MM.1S (cell line): ENCODE results near the gene SF3A2.

ENCODE experiments used
- DNase-seq: peaks from one replicate; pipeline ENCODE4 v3.0.0-alpha.2; 2015
- H2AFZ ChIP-seq: fragments of 300-600 bp; sonication (generic); 2 replicates; pipeline ENCODE4 v1.6.0; 2016; ENCODE audit warnings: antibody characterized with exemption, low read length
- H3F3A ChIP-seq: fragments of 300-600 bp; sonication (generic); 2 replicates; pipeline ENCODE4 v1.6.1; 2016; ENCODE audit warnings: mild to moderate bottlenecking, antibody characterized with exemption, low read length, moderate library complexity, mixed read lengths; ENCODE audit not compliant: insufficient read depth
- H3K27ac ChIP-seq: fragments of 300-600 bp; sonication (generic); 2 replicates; pipeline ENCODE4 v1.5.1; 2016; ENCODE audit warnings: mild to moderate bottlenecking, low read length
- H3K27me3 ChIP-seq: fragments of 300-600 bp; sonication (generic); replicated peaks from 2 replicates; pipeline ENCODE4 v1.6.0; 2016; ENCODE audit warnings: low read length; ENCODE audit not compliant: insufficient read depth
- H3K36me3 ChIP-seq: fragments of 300-600 bp; sonication (generic); replicated peaks from 2 replicates; pipeline ENCODE4 v1.6.1; 2016; ENCODE audit warnings: mild to moderate bottlenecking, low read length, mixed read lengths; ENCODE audit not compliant: insufficient read depth
- H3K4me1 ChIP-seq: fragments of 300-600 bp; sonication (generic); 2 replicates; pipeline ENCODE4 v1.6.1; 2016; ENCODE audit warnings: low read length, mixed read lengths
- H3K4me2 ChIP-seq: fragments of 300-600 bp; sonication (generic); 2 replicates; pipeline ENCODE4 v1.6.0; 2016; ENCODE audit warnings: low read depth, low read length
- H3K4me3 ChIP-seq: fragments of 300-600 bp; sonication (generic); 2 replicates; pipeline ENCODE4 v1.5.1; 2016; ENCODE audit warnings: low read length, mixed read lengths
- H3K79me2 ChIP-seq: fragments of 300-600 bp; sonication (generic); 2 replicates; pipeline ENCODE4 v1.6.1; 2016; ENCODE audit warnings: mixed run types, low read length, mixed read lengths
- H3K9ac ChIP-seq: fragments of 300-600 bp; sonication (generic); 2 replicates; pipeline ENCODE4 v1.6.1; 2016; ENCODE audit warnings: low read length, mixed read lengths
- H3K9me2 ChIP-seq: fragments of 300-600 bp; sonication (generic); replicated peaks from 2 replicates; pipeline ENCODE4 v1.6.1; 2016; ENCODE audit warnings: mild to moderate bottlenecking, low read length, mixed read lengths; ENCODE audit not compliant: insufficient read depth
- H3K9me3 ChIP-seq: fragments of 300-600 bp; sonication (generic); replicated peaks from 2 replicates; pipeline ENCODE4 v1.6.1; 2016; ENCODE audit warnings: mild to moderate bottlenecking, low read length, mixed read lengths; ENCODE audit not compliant: insufficient read depth
- H4K20me1 ChIP-seq: fragments of 300-600 bp; sonication (generic); 2 replicates; pipeline ENCODE4 v1.6.1; 2016; ENCODE audit warnings: mild to moderate bottlenecking, low read length, moderate library complexity, mixed read lengths; ENCODE audit not compliant: insufficient read depth
- EZH2 ChIP-seq: fragments of 300-600 bp; sonication (generic); optimal IDR thresholded peaks from 2 replicates; pipeline ENCODE3; 2017; ENCODE audit warnings: low read depth, mild to moderate bottlenecking, antibody characterized with exemption, low read length, mixed read lengths
- EZH2phosphoT487 ChIP-seq: fragments of 300-600 bp; sonication (generic); IDR thresholded peaks from 2 replicates; pipeline ENCODE4 v1.6.1; 2018; ENCODE audit warnings: antibody characterized with exemption, low read length
- TF ChIP-seq, protein P1 (sequence below): fragments of 300-600 bp; sonication (generic); IDR thresholded peaks from 2 replicates; pipeline ENCODE4 v1.5.1; 2016; ENCODE audit warnings: antibody characterized with exemption, low read length, mixed read lengths

Gene SF3A2

DNA sequence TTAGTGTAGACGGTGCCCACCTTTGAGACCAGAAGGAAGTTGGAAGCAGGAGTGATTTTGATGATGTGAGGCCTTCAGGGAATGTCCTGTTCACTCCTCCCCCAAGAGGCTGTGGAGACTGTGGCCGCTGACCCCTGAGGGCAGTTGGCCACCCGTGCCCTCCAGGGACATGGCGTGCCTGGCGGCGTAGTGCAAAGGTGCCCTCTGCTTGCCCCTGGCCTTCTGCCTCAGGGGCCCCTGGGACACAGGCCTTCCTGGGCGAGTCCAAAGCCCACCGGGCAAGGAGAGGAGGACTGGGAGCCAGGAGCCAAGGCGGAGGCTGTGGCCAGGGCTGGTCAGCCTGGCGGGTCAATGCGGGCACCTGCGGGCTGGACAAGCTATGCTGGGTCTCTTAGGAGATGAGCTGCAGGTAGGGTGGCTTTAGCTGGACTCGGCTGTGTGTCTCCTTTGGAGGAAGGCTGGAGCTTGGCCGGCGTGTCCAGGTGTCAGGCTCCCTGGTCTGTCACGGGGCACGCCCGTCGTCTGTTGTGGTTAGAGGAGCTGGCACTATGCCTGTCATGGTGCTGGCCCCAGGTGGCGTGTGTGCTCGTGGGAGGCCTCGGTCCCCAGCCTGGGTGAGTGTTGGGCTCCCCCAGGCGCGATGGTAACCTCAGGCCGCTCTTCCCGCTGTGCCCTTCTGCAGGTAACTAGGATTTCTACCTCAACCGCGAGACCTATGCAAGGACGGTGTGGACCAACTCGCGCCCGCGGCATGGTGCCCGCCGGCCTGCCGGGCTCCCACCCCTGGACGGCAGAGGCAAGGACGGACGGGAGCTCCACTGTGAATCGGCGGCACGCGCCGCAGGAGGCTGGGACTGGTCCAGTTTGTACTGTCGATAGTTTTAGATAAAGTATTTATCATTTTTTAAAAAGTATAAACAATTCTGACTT, 7.3 kb upstream of the SF3A2 start:
- no peak overlapping the region for H3K27ac ChIP-seq
- TF ChIP-seq EZH2phosphoT487 (no peak), EZH2 (no peak)
- TF ChIP-seq, protein P1, sequence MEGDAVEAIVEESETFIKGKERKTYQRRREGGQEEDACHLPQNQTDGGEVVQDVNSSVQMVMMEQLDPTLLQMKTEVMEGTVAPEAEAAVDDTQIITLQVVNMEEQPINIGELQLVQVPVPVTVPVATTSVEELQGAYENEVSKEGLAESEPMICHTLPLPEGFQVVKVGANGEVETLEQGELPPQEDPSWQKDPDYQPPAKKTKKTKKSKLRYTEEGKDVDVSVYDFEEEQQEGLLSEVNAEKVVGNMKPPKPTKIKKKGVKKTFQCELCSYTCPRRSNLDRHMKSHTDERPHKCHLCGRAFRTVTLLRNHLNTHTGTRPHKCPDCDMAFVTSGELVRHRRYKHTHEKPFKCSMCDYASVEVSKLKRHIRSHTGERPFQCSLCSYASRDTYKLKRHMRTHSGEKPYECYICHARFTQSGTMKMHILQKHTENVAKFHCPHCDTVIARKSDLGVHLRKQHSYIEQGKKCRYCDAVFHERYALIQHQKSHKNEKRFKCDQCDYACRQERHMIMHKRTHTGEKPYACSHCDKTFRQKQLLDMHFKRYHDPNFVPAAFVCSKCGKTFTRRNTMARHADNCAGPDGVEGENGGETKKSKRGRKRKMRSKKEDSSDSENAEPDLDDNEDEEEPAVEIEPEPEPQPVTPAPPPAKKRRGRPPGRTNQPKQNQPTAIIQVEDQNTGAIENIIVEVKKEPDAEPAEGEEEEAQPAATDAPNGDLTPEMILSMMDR, result no peak
- peaks cover 6% of the 10 kb centered on the region; the same call in 1 of the 2 replicates for H4K20me1 ChIP-seq
- no peak overlapping the region for H2AFZ ChIP-seq
- peaks cover 35% of the 10 kb centered on the region for H3F3A ChIP-seq
- H3K27me3 ChIP-seq, result no peaks in the 10 kb centered on the region
- no peaks in the 10 kb centered on the region for H3K9me2 ChIP-seq
- H3K79me2 ChIP-seq, result peaks cover 72% of the 10 kb centered on the region
- no peak for DNase-seq
- peaks cover 20% of the 10 kb centered on the region for H3K36me3 ChIP-seq
- H3K4me2 ChIP-seq, result no peak overlapping the region
- no peak overlapping the region for H3K4me3 ChIP-seq
- no peak overlapping the region for H3K9ac ChIP-seq
- H3K9me3 ChIP-seq, result no peaks in the 10 kb centered on the region
- no peaks in the 10 kb centered on the region for H3K4me1 ChIP-seq

- DNase-seq, result no peak
- H3K36me3 ChIP-seq, result peaks cover 14% of the 10 kb centered on the region
- no peaks in the 10 kb centered on the region for H3K9me2 ChIP-seq
- TF ChIP-seq EZH2 (no peak), EZH2phosphoT487 (no peak)
- TF ChIP-seq, protein P1, result no peak
- H2AFZ ChIP-seq, result no peak overlapping the region
- no peaks in the 10 kb centered on the region for H3K4me1 ChIP-seq
- H3K4me2 ChIP-seq, result no peak overlapping the region
- no peak overlapping the region for H3K4me3 ChIP-seq
- H3K9ac ChIP-seq, result no peak overlapping the region
- H4K20me1 ChIP-seq, result peaks cover 6% of the 10 kb centered on the region; the same call in 1 of the 2 replicates
- no peaks in the 10 kb centered on the region for H3K9me3 ChIP-seq
- peaks cover 79% of the 10 kb centered on the region for H3K79me2 ChIP-seq
- H3K27me3 ChIP-seq, result no peaks in the 10 kb centered on the region
- no peak overlapping the region for H3K27ac ChIP-seq
- H3F3A ChIP-seq, result peaks cover 35% of the 10 kb centered on the region
These were observed 6.5 kb upstream of the SF3A2 start for GRCh38 chr19:2230033-2230531.

DNA sequence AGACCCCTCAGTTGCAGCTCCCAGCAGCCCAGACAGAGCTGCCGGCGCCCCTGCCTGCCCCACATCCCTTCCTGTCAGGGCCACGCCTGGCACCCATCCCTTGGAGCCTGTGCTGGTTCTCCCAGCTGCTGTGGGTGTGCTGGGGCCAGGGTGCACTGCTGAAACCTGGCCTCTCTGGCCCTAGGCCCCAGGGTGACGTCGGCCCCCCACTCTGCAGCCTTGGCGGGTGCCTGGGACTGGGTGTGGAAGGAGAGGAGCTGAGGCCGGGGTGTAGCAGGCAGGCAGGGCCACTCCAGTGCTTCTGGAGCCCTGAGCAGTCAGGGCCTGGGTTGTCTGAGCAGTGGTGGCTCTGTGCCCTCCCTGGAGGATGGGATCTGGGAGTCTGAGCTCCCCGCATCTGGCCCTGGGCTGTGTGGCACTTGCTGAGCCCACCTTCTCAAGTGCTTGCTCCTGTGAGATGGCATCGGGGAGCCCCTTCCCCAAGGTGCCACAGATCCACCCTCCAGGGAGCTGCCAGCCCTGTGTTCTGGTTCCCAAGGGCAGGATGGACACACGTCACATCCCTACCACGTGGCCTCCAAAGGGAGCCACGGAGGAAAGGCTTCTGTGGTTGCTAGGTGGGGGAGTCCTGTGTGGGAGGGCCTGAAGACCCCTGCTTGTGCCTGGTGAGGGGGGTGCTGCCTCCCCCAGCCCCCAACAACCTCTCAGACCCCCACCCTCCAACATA, 5.7 kb upstream of the SF3A2 start:
- H2AFZ ChIP-seq, result no peak overlapping the region
- peaks cover 8% of the 10 kb centered on the region; the same call in 1 of the 2 replicates for H3K36me3 ChIP-seq
- H3K9ac ChIP-seq, result no peak overlapping the region
- H3K9me3 ChIP-seq, result no peaks in the 10 kb centered on the region
- H4K20me1 ChIP-seq, result peaks cover 6% of the 10 kb centered on the region; the same call in 1 of the 2 replicates
- no peak overlapping the region for H3K27ac ChIP-seq
- no peaks in the 10 kb centered on the region for H3K27me3 ChIP-seq
- no peak overlapping the region for H3K4me3 ChIP-seq
- peaks cover 35% of the 10 kb centered on the region for H3F3A ChIP-seq
- peaks cover 79% of the 10 kb centered on the region for H3K79me2 ChIP-seq
- TF ChIP-seq EZH2phosphoT487 (no peak), EZH2 (no peak)
- TF ChIP-seq, protein P1, result no peak
- H3K4me1 ChIP-seq, result no peaks in the 10 kb centered on the region
- H3K9me2 ChIP-seq, result no peaks in the 10 kb centered on the region
- DNase-seq, result no peak
- no peak overlapping the region for H3K4me2 ChIP-seq
